Measurements from ENCODE around the gene DEFB128.
"Not testable (repeated sequence)": the region's sequence is repeated elsewhere in the genome, so short reads cannot be mapped to it uniquely, and the experiment has no call there.

DEFB128 gene

DNA sequence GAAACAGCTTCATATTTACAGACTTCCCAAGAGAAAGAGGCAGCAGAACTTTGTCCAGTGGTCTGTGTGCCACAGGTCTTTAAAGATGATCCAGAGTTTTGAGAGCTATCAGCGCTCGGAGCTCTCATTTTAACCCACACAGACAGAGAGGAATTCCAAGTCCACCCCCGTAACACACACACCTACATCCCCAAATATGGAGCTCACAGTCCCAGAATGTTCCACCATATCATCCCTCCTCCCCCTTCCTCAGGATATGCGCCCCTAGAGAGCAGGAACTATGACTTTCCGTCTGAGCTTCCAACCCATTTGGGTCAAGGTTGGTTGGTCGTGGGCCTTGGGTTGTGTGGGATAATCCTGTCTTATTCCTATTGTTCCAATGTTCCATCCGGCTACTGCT lies at the start of gene DEFB128:
DEFB128 (minus strand) TSS at position 101 of the 400 bp plus-strand sequence; CDS start at position 13, 88 bp downstream.
- no peak for DNase-seq (ENCODE audit: low read depth in 1 of 2, low spot score in 1 of 2)

DNA sequence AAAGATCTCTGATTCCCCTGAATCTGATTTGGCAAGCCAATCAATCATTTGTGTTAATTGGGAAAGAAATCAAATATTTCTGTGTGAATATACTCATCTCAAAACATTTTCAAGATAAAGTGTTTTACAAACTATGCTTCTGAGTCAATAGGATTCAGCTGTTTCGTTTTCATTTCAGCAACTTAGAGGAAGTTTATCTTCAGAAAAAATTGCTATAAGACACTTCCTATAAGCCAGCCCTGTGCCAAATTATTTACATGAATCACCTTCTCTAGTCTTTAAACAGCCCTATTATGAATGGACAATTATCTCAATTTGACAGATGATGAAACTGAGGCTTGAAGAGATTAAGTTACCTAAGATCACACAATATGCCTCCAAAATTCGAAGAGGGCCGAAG lies 48.4 kb upstream of the DEFB128 start:
- DNase-seq (ENCODE audit: low read depth in 1 of 2, low spot score in 1 of 2): no peak

GRCh38 chr20:237489-237888 lies 48.0 kb upstream of the DEFB128 start:
- no peak for DNase-seq (ENCODE audit: low read depth in 1 of 2, low spot score in 1 of 2)

GRCh38 chr20:235891-236290 lies 46.4 kb upstream of the DEFB128 start:
- DNase-seq (ENCODE audit: low read depth in 1 of 2, low spot score in 1 of 2): no peak

GRCh38 chr20:227439-228105 lies 38.1 kb upstream of the DEFB128 start:
- DNase-seq (ENCODE audit: low read depth in 1 of 2, low spot score in 1 of 2): no peak

DNA sequence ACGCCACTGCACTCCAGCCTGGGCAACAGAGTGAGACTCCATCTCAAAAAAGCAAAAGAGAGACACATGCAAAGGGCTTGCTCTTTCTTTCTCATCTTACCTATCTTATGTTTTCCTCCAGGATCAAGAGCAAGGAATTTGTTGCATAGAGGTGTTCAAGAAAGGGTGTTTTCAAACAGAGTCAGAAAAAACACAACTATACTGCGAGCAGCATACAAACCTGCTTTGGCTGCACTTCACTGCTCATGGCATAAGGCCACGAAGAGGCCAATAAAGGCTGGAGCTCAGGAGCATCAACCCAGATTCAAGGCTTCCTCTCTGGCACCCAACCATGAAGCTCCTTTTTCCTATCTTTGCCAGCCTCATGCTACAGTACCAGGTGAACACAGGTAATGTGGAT lies 37.4 kb upstream of the DEFB128 start, which contains the start of gene DEFB129:
DEFB129 (plus strand) TSS at position 301 of the 400 bp plus-strand sequence; CDS start at position 332, 31 bp downstream.
- no peak for DNase-seq (ENCODE audit: low read depth in 1 of 2, low spot score in 1 of 2)

- not testable (repeated sequence) for DNase-seq (ENCODE audit: low read depth in 1 of 2, low spot score in 1 of 2)
These were observed 36.4 kb upstream of the DEFB128 start for GRCh38 chr20:225879-226278.

GRCh38 chr20:221258-221830 lies 31.8 kb upstream of the DEFB128 start:
- no peak for DNase-seq (ENCODE audit: low read depth in 1 of 2, low spot score in 1 of 2)

GRCh38 chr20:219290-220115 lies 30.0 kb upstream of the DEFB128 start:
- DNase-seq (ENCODE audit: low read depth in 1 of 2, low spot score in 1 of 2): no peak

GRCh38 chr20:217266-217665 lies 27.8 kb upstream of the DEFB128 start:
- DNase-seq (ENCODE audit: low read depth in 1 of 2, low spot score in 1 of 2): no peak

- DNase-seq (ENCODE audit: low read depth in 1 of 2, low spot score in 1 of 2): no peak
These were observed 26.3 kb upstream of the DEFB128 start for GRCh38 chr20:215796-216195.

DNA sequence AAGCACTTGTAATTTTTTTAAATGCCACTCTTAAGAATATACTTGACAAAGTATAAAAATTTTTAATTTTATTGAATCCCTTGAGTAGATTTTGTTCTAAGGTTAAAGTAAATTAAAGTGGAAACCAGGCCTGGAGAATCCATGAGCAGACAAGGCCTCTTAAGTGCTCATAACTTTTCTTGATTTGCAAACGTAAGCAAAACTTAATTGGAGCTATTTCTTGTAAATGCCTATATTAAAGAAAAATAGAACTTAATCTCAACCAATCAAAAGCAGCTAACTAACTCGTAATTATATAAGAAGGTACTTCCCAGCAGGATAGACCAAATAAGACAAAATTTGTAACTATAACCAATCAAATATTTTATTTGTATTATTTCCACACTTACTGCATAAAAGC lies 24.9 kb upstream of the DEFB128 start:
- no peak for DNase-seq (ENCODE audit: low read depth in 1 of 2, low spot score in 1 of 2)

DNA sequence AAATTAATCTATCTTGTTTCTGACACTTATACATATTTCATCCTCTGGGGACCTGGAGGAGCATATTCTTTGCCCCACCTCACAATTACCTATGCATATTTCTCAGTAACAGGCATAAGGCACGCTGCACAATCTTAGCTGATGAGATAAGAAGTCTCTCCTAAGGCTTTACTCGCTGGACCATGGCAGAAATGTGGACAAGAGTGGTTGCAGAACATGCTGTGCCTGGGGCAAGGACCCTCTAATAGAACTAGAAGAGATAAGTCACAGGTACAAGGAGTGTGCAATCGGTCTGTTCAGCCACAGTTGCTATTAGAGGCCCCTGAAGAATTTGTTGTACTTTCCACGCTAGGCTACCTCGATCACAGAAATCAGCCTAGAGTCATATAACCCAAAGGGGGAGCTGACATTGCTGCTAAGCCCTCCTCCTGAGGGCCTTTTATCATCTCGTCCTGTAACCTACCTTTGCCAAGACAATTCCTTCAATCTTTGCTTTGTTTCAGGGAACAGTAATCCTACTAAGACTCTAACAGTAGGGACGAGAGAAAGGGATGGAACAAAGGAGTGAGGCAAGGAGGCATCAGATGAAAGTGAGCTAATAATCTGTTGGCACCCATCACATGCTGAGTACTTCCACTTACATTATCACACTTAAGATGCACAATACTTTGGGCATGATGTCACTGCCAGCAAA lies 21.4 kb upstream of the DEFB128 start:
- DNase-seq (ENCODE audit: low read depth in 1 of 2, low spot score in 1 of 2): no peak

DNA sequence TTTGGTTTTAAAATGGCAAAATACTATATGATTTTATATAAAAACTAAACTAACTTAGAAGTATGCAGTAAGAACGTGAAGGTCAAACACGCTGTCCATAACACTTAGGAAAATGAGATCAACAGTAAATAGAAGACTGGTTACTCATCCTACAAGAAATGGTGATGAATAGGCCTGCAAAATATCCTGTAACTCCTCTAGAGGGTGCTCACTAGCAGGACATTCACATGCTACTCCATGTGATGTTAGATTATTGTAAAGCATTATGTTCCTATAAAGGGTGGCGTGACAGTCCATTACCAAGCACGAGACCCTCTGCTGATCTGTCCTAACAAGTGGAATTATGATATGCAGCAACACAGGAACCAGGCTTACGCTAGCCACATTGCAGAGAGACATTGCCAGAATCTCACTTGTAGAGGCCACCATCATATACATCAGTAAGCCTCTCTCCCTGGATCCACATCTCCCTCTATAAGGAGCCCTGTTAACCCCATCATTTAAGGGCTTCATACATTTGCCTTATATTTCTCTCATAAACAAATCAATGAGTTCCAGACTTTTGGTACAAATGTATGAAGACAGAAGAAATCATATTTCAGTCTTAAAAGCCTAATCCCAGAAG lies 19.5 kb upstream of the DEFB128 start:
- DNase-seq (ENCODE audit: low read depth in 1 of 2, low spot score in 1 of 2): peak in 1 of 2 donors; percentile 10

- DNase-seq (ENCODE audit: low read depth in 1 of 2, low spot score in 1 of 2): not testable (repeated sequence)
These were observed 14.1 kb upstream of the DEFB128 start for GRCh38 chr20:203630-204029.

GRCh38 chr20:199996-200395 lies 10.5 kb upstream of the DEFB128 start:
- no peak for DNase-seq (ENCODE audit: low read depth in 1 of 2, low spot score in 1 of 2)

GRCh38 chr20:198225-198624 lies 8.7 kb upstream of the DEFB128 start:
- DNase-seq (ENCODE audit: low read depth in 1 of 2, low spot score in 1 of 2): no peak

DNA sequence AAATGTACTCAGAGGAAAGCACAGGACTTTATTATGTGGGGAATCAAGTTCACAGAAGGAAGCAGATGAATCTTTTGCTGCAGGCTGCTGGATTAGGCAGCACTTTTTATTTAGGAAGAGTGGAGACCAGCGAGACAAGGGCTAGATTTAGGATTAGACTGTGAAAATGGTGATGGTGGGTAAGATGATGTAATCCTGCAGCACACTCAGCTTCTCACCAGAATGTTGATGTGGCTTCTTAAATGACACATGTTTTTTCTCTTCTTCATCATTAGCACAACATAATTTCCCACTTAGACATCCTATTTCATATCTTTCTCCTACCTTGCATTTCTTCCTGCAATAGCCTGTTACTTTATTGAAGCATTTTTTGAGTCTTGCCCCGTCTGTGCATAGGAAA lies 1.8 kb downstream of the DEFB128 start:
- no peak for DNase-seq (ENCODE audit: low read depth in 1 of 2, low spot score in 1 of 2)

GRCh38 chr20:184288-184687 lies 5.2 kb downstream of the DEFB128 start:
- DNase-seq (ENCODE audit: low read depth in 1 of 2, low spot score in 1 of 2): no peak

DNA sequence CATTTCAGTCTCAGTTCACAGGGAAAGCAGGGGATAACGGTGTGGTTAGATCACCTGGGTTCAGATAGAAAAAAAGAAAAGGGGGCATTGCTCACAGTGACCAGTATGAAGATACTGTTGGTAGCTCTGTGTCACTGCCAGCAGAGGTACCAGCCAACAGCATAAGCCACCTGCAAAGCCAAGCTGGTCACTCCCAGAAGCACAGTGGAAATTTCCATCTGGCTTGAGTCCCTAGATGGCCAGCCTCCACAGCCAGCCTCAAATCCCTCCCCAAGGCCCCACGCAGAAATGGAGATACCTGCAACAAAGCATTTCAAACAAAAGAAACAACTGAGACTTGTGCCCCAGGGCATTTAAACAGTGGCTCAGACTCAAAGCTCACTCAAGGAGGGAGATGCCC lies 20.6 kb downstream of the DEFB128 start:
- DNase-seq (ENCODE audit: low read depth in 1 of 2, low spot score in 1 of 2): no peak

- DNase-seq (ENCODE audit: low read depth in 1 of 2, low spot score in 1 of 2): no peak
These were observed 24.9 kb downstream of the DEFB128 start for GRCh38 chr20:164618-165017.
